ENCODE measurements around the gene SUPV3L1. TPM values are rescaled to one million over a fixed set of nuclear protein-coding genes. Genes with fewer than 3 reads are reported as not detected.

The SUPV3L1 gene
- total RNA-seq, 4 donors from 2014 or later = 19.6 to 21.4 (median 20.4) TPM

DNA sequence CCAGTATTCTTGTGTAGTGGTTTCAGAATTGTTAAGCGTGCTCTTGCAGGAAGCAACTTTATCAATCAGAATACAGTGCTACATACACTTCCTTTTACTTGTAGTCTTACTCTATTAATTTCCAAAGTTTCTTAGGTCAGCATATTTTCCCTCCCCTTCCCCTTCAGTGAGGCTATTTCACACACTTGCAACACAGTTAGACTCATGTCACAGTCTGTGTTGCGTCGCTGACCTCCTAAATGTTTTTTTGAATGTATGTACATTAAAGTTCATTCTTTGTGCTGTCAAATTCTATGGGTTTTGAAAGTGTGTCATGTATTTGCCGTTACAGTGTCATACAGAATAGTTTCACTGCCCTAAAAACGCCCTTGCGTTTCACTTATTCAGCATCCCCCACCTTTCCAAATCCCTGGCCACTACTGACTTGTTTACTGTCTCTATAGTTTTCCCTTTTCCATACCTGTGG, 34.7 kb downstream of the SUPV3L1 start:
- no peak for TF ChIP-seq POLR2A (IDR thresholded peaks at IDR 0.05)
- TF ChIP-seq, protein P1, sequence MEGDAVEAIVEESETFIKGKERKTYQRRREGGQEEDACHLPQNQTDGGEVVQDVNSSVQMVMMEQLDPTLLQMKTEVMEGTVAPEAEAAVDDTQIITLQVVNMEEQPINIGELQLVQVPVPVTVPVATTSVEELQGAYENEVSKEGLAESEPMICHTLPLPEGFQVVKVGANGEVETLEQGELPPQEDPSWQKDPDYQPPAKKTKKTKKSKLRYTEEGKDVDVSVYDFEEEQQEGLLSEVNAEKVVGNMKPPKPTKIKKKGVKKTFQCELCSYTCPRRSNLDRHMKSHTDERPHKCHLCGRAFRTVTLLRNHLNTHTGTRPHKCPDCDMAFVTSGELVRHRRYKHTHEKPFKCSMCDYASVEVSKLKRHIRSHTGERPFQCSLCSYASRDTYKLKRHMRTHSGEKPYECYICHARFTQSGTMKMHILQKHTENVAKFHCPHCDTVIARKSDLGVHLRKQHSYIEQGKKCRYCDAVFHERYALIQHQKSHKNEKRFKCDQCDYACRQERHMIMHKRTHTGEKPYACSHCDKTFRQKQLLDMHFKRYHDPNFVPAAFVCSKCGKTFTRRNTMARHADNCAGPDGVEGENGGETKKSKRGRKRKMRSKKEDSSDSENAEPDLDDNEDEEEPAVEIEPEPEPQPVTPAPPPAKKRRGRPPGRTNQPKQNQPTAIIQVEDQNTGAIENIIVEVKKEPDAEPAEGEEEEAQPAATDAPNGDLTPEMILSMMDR (IDR thresholded peaks at IDR 0.05) = no peak
- WGBS, 2 donors = 84 to 92% methylated on average over 6 of the region's 6 CpGs
- no peak overlapping the region for H3K4me3 ChIP-seq (ENCODE audit: low read depth, poor library complexity, severe bottlenecking)
- intact Hi-C loops (cut with DNase I; ENCODE audit: low total_unique reads) = no loop called here
- no peak for DNase-seq (ENCODE audit: low spot score in 2 of 2)

DNA sequence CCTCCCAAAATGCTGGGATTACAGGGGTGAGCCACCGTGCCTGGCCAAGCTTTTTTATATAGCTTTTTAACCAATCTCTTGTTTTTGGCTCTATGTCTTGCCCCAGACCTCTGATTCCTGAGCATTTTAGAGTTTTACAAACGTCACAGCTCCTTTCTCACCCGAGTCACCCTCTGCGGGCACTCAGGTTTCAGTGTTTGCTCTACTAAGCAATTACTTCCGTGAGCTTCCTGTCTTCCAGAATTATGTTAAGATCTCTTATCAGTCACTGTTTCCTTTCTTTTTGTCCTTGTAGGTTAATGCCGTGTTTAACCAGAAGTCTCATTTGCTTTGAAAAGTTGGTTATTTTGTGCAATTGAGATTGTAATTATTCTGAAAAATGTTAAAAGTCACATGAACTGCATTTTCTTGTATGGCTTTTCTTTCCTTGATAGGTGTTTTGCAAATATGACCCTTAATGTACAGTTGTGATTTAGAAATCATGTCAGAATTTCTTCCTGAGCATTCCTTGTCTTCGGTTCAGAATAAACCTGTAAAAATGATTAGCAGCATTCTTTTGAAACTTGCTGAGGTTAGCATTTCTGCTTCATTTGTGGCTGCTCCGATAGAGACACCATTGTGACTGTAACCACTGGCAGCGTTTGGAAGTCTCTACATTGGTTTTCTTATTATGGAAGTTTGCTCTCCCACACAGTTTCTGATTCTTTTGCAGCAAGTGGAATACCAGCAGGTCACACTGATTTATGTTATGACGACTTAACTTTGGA, 35.6 kb downstream of the SUPV3L1 start:
- intact Hi-C loops (cut with DNase I; ENCODE audit: low total_unique reads) = no loop called here
- WGBS, 2 donors = 39 to 48% methylated on average over 10 of the region's 10 CpGs
- DNase-seq (ENCODE audit: low spot score in 2 of 2) = no peak
- no peak overlapping the region for H3K4me3 ChIP-seq (ENCODE audit: low read depth, poor library complexity, severe bottlenecking)
- TF ChIP-seq, protein P1 (IDR thresholded peaks at IDR 0.05) = no peak
- TF ChIP-seq POLR2A (IDR thresholded peaks at IDR 0.05) = no peak

DNA sequence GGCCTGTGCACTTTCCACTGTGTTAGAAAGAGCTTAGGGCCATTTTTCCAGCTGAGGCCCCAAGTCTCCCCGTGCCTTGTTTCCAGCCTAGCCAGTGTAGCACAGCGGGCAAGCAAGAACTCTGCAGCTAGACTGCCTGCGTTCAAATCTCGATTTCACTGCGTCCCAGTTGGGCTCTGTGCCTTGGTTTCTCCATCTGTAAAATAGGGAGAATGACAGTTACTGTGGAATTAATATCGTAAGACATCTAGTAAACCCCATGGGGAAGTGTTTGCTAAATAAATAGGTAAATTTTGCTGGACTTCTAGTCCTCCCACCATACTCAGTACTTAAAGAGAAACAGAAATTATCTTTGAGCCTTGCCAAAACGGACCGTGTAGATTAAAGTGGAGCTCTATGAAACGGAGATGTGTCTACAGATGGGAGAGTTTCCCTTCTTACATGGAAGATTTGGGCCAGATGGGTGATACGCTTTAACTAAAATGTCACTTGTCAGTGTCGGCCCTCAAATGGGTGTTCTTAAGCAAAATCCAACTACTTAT, 36.6 kb downstream of the SUPV3L1 start:
- WGBS, 2 donors = 90 to 91% methylated on average over 11 of the region's 11 CpGs
- intact Hi-C loops (cut with DNase I; ENCODE audit: low total_unique reads) = no loop called here
- no peak overlapping the region for H3K4me3 ChIP-seq (ENCODE audit: low read depth, poor library complexity, severe bottlenecking)
- no peak for TF ChIP-seq POLR2A (IDR thresholded peaks at IDR 0.05)
- TF ChIP-seq, protein P1 (IDR thresholded peaks at IDR 0.05) = no peak
- DNase-seq (ENCODE audit: low spot score in 2 of 2) = no peak

DNA sequence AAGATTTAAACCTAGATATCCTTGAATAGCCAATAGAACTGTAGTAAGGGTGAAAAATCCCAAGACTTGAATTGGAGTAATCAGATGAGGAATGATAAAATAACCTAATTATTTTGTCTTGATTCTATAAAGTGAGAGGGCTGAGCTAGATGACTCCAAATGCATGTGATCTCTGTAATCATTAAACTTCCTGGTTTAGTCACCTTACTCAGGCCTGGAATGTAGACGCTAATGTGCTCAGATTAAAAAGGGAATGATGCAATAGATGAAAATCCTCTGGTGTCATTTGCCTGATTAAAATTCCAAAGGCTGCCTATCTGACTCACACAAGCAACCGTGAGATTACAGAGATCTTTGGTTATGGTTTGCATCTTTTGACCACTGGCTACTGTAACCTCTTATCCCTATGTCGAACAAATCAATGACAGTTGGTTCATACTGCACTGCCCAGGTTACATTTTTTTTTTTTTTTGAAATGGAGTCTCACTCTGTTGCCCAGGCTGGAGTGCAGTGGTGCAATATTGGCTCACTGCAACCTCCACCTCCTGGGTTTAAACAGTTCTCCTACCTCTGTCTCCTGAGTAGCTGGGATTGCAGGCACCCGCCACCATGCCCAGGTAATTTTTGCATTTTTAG, 37.2 kb downstream of the SUPV3L1 start:
- no peak for TF ChIP-seq POLR2A (IDR thresholded peaks at IDR 0.05)
- TF ChIP-seq, protein P1 (IDR thresholded peaks at IDR 0.05) = no peak
- WGBS, 2 donors = 63 to 71% methylated on average over 4 of the region's 4 CpGs
- intact Hi-C loops (cut with DNase I; ENCODE audit: low total_unique reads) = no loop called here
- H3K4me3 ChIP-seq (ENCODE audit: low read depth, poor library complexity, severe bottlenecking) = no peak overlapping the region
- DNase-seq (ENCODE audit: low spot score in 2 of 2) = no peak

DNA sequence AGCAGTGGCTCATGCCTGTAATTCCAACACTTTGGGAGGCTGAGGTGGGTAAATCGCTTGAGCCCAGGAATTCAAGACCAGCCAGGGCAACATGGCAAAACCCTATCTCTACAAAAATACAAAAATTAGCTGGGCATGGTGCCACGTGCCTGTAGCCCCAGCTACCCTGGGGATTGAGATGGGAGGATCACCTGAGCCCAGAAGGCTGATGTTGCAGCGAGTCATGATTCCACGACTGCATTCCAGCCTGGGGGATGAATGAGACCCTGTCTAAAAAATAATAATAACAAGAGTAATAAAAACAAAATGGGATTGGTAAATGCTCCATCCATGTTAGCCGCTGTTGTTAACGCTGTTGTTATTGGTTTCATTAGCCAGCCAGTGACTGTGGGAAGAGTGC, 38.8 kb downstream of the SUPV3L1 start:
- intact Hi-C loops (cut with DNase I; ENCODE audit: low total_unique reads) = no loop called here
- TF ChIP-seq, protein P1 (IDR thresholded peaks at IDR 0.05) = no peak
- TF ChIP-seq POLR2A (IDR thresholded peaks at IDR 0.05) = no peak
- no peak overlapping the region for H3K4me3 ChIP-seq (ENCODE audit: low read depth, poor library complexity, severe bottlenecking)
- DNase-seq (ENCODE audit: low spot score in 2 of 2) = no peak
- WGBS, 2 donors = 89 to 91% methylated on average over 6 of the region's 6 CpGs
